H1 (cell line): ENCODE data around the gene PFKM. TPM values are rescaled to one million over a fixed set of nuclear protein-coding genes. Genes with fewer than 3 reads are reported as not detected.

Source experiments
- CHD2 ChIP-seq: IDR thresholded peaks from 2 replicates; pipeline ENCODE4 v1.6.1; 2012; ENCODE audit warnings: low read length, improper control_type of control experiment
- GABPA ChIP-seq: IDR thresholded peaks from 2 replicates; pipeline ENCODE4 v1.6.1; 2011; ENCODE audit warnings: mild to moderate bottlenecking, low read length, moderate library complexity, borderline replicate concordance; ENCODE audit not compliant: insufficient read depth
- JUN ChIP-seq: IDR thresholded peaks from 2 replicates; pipeline ENCODE4 v1.6.1; 2011; ENCODE audit warnings: low read depth, mild to moderate bottlenecking, improper control_type of control experiment, low read length
- KDM1A ChIP-seq: fragments of 200-600, 300-600 bp; sonication (generic); IDR thresholded peaks from 2 replicates; pipeline ENCODE4 v1.7.1; 2016; ENCODE audit warnings: mild to moderate bottlenecking, low read length, borderline replicate concordance
- polyA plus RNA-seq, 7 experiments: library from polyadenylated mRNA; depleted of rRNA in 3 of 7; stranded (reverse) in 5 of 7; unstranded in 2 of 7; fragments of >200 nt in 5 of 7; fragments of 200-250 nt in 2 of 7; gene quantifications; 1 replicate in 5 of 7; 2 replicates in 1 of 7; 4 replicates in 1 of 7; pipeline versions ENCODE4 v1.2.1 to v1.2.3, GENCODE V29; 2011 to 2013; ENCODE audit warnings: missing spikeins in 2 of 7, mixed read lengths in 2 of 7
- total RNA-seq: library from RNA; stranded (reverse); fragmentation: NEBNext Ultra II Directional; extraction: Animal tissue kit (Norgen Biotek cat#: 25700); gene quantifications from 2 replicates; pipeline ENCODE4 v1.2.1, GENCODE V29; 2021

The PFKM gene
- total and polyA plus RNA-seq, 2 of the 8 experiments (the other 6 are each of a cell fraction or from before 2014, with no cell fraction given) = 62.6 to 106 TPM

GRCh38 chr12:48092611-48093010, 26.6 kb upstream of the PFKM start (continued):
- no peak for TF ChIP-seq CHD2
- TF ChIP-seq JUN = no peak
- TF ChIP-seq GABPA = no peak
- TF ChIP-seq KDM1A = no peak
